Stimulated activated CD8-positive, alpha-beta memory T cell treated with anti-CD3 and anti-CD28 coated beads, Interleukin-7, amount 100 ng/mL, for 4 hours (primary cell): Measurements from ENCODE around the gene ZNF536.
"Not testable (repeated sequence)": the region's sequence is repeated elsewhere in the genome, so short reads cannot be mapped to it uniquely, and the experiment has no call there.

Experiments
- DNase-seq, 2 donors: peaks; one replicate each; pipeline ENCODE4 v3.0.0-alpha.2; 2020; ENCODE audit warnings: low read depth in 2 of 2

Gene ZNF536

DNA sequence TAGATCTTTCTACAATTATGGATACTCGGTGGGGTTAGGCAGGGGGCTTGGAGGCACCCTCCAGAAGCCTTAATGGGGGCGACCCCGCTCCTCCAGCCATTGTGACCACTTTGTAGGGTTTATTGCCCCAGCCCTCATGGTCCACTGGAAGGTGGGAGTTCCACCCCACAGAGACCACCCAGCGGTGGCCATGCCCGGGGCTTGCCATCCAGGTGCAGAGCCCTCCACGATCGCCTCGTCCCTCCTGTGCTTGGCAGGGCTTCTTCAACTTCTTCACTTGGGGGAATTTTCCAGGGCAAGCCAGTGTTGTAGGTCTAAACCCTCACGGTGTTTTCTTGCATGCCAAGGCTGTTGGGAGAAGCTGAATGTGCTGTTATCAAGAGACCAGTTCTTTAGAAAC is 16.1 kb downstream of the ZNF536 start:
- no peak for DNase-seq

DNA sequence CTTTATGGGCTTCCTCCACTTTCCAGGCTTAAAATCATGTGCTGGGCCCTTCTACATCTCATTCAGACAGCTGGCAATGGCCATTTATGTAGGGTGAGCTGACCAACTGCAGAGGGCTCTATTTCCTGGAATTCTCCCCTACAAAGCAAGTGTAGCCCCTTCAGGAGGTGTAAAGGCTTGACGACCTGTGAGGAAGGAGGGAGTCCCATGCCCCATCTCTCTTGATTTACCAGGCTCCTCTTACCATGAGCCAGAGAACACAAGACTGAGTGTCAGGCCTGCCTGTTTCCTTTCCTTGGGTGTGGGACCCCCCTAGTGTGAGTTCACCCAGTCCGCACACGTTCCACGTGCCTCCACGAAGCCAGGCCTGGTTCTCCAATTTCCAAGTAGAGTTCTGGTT is 16.6 kb downstream of the ZNF536 start:
- DNase-seq: no peak

DNA sequence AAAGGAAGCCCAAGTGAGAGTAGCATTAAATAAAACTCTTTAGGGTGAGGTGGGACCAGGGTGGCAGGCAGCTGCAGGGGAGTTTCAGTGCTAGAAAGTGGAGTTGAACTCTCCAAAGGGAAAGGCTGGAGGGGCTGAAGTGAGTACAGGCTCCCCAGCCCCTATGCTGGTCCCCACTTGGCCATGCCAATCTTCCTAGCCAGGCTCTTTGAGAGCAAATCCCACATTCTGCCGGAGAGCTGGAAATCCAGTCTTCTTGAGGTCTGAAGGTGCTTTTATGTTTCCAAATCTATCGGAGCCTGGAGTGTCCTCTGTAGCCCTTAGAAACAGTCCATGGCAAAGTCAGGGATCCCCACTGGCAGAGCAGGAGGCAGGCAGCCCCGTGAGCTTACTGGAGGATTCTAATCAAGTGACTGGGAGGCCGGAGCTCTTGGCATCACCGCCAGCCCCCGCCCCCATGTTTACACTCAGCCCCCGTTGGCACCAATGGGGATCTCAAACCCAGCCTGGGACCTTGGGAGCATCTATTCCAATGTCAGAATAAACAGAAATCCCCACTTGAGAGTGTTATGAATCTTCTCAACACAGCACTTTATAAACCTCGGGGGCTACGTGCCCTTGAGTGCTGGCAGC is 18.3 kb downstream of the ZNF536 start:
- DNase-seq: no peak

DNA sequence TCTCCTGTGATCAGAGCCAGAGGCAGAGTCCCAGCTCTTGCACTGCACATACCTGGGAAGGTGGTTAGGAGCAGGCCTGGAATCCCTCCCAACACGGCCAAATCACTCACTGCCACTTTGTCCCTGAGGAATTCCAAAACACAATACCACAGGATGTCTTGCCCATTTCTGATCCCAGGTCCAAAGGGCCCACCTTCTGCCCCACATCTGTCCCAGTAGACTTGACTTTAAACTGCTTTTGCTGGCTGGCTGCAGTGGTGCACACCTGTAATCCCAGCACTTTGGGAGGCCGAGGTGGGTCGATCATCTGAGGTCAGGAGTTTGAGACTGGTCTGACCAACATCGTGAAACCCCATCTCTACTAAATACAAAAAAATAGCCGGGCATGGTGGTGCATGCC is 18.9 kb downstream of the ZNF536 start:
- DNase-seq: no peak

DNA sequence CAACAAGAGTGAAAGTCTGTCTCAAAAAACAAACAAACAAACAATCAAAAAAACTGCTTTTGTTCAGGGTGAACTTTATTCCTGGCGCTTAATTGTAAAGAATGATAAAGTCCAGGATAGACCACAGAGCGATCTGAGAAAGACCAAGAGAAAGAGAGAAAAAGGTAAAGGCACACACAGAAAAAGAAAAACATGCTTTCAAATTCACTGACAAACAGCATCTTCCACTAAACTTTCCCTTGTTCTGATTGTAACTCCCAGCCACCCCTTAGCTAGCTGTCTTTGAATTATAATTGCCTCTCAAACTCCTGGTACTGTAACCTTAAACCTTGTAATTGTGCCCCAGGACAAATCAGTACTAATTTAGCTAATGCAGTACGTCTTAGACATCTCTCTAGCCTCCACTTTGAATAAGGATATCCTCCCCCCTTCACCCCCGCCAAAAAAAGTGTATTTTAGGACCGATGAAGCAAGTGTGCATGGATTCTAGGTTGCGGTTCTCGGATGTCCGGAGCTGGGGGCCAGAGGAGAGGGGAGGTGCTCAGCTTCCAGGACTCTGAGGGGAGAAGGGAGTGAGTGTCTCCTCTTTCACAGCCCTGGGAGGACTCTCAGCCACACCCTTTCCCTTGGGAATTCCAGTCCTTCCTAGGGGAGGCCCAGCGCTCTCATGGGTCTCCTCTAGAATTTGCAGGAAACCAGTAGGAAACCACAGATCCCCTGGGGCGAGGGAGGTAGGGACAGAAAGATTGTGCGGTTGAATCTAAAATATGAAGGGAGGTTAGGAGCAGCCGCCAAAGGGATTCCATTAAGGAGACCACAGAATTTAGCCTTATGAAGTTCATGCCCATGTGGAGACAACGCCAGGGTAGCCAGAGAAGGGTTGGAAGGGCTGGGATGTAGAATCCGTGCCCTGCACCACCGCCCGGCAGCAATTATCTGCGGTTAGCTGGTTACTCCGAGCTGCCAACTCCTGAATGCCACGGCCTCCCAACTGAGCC is 19.7 kb downstream of the ZNF536 start:
- no peak for DNase-seq

DNA sequence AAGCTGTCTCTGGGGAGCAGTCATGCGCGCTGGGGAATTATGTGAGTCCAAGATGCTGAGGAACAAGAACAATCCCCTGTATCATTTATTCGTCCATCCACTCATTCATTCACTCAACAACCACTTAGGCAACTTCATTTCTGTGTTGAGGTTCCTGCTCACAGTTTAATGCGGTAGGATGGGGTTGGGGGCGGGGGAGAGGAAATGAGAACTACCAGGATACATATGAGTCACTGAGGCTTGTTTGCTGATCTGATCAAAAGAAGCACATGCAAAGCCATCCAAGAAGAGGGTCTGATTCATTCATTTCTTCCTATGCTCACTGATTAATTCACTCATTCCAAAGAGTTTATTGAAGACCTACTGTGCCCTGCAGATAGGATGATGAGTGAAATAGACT is 20.9 kb downstream of the ZNF536 start:
- no peak for DNase-seq

DNA sequence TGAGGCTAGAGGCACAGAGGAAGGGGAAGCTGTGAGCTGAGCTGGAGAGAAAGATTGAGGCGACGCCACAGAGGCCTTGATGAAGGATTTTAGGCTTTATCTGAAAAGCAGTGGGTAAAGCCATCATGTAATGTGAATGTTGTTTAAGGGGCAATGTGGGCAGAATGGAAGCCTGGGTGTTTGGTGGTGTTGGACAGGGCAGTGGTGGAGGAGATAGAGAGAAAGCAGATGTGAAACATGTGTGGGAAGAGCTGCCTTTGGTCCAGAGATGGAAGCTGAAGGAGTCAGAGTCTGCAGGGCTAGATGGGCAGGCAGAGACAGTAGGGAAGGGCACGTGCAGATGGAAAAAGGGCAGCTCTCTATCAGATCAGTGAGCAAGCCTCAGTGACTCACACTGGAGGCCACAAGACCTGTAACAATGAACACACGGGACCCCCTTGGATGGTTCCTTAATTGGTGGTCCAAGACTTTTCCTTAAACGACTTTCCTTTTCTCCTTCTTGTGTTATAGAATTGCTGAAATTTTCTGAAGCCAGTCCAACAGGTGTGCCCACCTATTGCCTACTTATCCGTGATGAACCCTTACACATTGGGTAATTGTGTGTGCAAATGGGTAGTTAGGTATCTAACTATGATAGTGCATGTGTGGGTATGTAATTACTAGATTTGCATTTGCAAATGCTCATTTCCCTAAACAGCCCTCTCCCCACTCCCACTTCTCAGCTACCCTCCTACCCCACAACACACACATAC is 21.7 kb downstream of the ZNF536 start:
- no peak for DNase-seq

DNA sequence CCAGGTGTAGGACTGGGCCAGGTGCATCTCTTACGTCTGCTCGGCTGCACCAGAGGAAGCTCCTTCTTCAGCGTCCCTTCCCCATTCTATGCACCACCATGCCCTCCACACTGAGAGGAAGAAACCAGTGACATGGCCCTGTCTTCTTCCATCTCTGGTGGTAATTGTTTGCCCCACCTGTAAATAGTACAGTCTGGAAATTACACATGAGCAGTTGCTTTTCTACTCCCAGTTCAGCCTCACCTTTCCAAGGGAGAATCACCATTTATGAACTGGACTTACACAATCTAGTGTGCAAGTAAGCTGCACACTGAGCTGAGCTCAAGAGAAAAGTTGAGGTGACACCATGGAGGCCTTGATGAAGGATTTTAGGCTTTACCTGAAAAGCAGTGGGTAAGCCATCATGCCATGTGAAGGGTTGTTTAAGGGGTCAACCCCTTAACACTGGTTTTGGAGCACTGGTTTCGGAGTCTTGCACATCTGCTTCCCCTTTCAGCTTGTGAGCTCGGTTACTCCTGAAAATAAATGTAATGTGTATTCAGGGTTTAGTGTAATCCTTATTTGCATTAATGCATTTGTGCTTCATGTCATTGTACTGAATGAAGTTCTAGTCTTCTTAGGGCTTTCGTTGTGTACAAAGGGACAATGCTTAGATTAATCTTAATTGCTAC is 22.4 kb downstream of the ZNF536 start:
- no peak for DNase-seq

DNA sequence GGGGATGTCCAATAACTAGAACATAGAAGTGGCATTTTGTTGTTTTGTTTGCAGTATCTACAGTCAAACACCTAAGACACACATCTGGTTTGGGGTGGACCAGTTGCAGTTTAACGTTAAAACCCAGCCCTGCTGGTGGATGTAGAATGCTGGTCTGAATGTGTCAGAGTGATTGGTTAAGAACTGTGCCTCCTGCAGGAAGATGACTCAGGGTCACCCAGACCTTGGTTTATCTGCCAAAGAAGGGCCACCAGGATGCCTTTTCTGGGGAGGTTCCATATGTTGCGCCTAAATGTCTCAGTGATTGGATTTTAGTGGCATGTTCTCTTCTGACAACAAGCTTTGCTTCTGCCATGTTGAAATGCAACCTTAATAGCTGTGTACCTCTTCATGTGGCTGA is 23.1 kb downstream of the ZNF536 start:
- no peak for DNase-seq

DNA sequence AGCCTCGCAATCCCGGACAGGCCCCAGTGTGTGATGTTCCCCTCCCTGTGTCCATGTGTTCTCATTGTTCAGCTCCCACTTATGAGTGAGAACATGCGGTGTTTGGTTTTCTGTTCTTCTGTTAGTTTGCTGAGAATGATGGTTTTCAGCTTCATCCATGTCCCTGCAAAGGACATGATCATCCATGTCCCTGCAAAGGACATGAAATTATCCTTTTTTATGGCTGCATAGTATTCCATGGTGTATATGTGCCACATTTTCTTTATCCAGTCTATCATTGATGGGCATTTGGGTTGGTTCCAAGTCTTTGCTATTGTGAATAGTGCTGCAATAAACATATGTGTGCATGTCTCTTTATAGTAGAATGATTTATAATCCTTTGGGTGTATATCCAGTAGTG is 26.4 kb downstream of the ZNF536 start:
- not testable (repeated sequence) for DNase-seq

DNA sequence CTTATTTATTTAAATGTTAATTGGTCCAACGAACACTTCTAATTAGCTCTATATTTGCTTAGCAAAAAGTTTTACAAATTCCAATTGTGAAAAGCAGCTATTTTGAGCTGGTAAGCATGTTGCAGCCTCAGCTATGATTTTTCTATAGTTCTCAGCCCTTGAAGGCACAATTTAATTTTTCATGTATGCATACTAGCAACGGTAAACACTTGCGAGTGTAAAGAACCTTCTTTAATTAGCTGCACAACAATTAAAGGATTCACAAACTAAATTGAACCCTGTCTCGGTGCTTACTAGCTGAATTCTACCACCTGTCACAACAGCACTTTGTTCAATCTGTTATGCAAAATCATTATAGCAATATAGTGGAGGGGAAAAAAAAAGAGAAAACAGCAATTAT is 29.8 kb downstream of the ZNF536 start:
- no peak for DNase-seq

DNA sequence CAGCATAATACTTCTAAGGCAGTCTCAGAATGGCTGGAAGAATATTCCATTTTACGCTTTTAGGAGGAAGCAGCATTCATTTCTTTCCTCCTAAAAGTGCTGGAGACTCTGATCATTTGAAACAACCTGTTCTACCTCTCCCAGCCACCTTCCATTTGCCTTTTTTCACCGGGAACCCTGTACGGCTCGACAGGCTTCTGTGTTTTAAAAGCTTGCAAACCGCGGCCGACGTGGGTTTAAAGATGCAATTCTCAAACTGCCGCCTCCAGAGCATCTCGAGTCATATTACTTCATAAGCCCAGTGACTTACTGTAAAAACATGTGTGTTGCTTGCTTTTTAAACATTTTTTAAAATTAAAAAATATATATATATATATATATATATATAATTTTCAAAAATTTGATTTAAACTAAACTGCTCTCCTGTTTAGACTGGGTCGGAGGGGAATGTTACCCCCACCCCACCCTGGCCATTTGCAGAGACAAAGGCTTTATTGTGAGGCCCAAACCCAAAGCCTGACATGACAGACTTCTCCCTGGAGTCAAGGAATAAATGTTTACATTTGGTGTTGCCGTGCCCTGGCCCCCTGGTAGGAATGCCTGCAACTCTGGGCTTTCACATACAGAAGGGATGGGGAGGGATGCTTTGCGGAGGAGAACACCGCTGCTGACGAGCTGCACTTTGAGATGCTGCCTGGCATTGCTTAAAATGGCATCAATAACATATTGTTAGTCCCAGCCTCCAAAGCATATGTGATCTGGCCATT is 30.4 kb downstream of the ZNF536 start:
- no peak for DNase-seq

DNA sequence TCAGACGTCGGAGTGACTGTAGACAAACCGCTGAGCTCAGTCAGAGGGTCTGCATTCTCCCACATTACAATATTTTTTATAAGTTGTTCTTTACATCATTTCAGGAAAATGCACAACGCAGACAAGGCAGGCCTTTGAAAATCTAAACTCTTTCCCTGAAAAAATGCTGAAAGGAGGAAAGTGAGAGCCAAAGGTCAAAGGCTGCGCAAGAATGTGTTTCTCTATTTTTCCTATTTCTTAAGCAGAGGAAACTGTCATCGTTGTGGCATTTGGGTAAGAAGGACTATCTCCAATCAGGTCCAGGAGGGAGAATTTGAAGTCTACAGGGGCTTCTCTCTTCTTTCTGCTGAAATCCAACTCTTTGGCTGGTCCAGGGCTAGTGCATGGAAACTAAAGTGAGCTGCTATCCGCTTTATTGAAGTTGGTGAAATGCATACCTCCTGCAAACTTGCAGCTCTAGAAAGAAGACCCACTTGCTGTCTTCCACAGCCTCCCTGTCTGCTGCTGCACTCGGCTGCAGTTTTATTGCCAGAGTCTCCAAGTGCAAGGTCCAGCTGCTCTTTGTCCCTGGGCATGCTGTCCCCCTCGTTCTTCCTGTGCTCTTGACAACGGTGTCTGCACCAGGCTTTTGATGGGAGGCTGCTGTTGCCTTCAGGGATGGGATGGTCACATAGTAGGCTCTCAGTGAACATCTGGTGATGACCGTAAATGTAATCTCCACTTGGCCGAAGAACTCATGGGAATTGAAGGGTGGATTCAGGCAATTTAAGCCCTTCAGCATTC is 31.2 kb downstream of the ZNF536 start:
- DNase-seq: no peak

DNA sequence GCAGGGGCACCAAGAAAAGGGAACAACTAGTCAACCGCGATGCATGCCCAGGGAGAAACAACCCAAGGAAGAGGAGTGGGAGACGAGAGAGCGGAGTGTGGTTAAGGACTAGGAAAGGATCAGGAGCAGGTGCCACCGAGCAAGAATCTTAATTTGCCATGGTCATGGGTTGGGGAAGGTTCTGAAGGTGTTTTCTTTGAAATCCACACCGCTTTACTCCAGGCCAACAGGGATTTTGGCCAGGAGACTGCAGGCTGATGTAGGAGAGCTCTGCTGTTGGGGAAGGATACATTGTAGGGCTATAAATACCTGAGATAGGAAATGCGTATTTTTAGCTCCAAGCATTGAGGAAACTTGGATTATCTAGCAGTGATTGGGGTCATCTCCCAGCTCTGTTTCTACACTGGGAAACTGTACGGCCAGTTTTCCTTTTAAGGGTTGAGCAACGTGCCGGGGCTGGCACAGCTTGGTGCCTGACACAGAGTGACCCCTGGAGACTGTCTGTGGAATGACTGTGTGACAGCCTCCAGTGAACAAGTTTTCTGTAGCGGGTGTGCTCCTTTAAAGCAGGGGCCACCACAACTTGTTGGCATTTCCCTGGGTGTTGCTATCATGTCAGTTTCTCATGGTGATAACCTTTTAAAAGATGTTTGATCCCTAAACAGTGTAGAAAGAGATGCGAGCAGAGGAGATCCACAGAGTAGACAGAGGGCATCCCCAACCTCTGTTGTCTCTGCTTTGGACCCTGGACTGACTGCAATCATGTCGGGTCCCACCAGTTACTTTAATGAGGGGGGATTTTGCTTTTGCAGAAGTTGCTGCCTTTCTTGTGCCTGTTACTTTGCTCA is 34.3 kb downstream of the ZNF536 start:
- no peak for DNase-seq

DNA sequence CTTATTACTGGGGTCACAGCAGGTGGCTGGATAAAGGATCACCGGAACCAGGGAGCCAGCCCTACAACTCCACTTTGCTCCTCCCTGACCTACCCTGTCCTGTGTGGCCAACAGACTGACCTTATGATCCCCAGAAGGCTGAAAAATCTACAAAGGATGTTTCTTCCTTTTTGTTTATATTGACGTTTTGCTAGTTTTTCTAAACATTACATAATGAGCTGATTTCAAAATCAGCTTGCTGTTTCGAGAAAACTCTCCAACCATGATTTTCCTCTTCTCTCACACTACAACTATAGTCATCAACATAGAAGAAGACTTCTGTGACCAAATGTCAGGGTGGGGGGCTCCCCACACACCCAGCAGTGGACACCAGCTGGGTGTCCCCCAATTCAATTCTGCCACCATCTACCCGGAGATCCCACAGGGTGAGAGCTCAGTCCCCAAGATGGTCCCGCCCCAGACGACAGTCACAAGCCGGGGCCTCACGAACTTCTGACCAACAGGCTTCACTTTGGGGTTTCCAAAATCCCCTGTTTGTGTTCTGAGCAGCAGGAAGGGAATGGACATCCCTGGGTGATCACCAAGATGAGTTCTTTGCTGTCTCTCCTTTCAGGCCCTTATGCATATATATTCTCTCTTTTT is 35.0 kb downstream of the ZNF536 start:
- DNase-seq: no peak

DNA sequence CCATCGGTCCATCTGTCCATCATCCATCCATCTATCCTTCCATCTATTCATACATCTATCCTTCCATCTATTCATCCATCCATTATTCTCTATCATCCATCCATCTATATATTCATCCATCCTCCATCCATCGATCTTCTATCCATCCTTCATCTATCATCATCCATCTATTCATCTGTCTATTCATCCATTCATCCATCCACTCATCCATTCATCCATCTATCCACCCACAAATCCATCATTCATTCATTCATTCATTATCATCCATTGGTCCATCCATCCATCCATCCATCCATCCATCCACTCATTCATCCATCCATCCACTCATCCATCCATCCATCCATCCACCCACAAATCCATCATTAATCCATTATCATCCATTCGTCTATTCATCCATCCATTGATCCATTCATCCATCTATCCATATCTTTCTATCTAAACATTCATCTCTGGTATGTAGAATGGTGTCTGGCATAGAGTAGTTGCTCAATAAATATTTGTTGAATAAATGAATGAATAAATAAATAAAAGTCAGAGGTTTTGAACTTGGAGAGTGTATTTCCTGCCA is 36.6 kb downstream of the ZNF536 start:
- no peak for DNase-seq

DNA sequence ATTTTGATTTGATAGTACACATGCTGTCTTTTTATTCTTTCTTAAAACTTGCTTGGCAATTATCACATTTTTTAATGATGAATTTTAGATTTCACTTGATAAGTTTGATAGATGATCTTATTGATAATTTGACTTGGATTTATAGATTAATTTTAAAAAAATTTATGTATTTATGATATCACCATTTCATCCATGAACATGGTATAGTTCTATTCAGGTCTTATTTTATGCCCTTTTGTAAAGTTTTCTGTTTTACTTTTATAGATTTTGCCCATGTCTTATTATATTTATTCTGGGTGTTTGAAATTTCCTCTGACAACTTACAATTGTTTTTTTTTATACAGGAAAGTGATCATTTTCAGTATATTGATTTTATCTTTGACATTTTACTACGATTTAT is 39.5 kb downstream of the ZNF536 start:
- no peak for DNase-seq

DNA sequence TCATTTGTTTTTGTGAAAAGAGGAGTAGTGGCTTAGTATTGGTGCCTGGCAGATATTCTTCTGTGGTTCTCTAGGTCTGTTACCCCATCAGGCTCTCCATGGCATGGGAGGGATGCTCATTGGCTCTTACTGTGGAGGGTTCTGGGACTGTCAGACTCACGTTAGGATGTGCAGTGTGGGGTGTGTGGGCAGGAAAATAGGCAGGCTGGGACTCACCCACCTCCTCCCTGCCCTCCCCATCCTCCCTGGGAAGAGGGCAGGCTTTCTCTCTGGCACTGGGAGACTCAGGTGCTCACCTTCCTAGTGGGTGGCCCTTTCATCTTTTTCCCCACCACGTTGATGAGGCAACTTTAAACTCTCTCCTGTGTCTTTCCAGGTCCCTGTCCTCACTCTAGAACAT is 44.2 kb downstream of the ZNF536 start:
- DNase-seq: no peak

DNA sequence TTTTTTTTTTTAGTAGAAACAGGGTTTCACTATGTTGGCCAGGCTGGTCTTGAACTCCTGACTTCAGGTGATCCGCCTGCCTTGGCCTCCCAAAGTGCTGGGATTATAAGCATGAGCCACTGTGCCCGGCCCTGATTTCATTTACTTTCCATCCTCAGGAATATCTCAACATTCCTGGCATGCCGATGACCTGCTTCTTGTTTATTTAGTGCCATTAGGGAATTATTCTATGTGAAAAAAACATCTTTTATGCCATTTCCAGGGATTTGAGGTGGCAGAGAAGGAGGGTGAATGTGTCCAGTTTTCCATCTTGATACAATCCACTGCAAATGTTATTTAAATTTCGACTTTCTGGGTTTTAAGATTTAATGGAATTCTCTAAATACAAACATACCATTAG is 45.0 kb downstream of the ZNF536 start:
- not testable (repeated sequence) for DNase-seq
